NCI-H1694 (cell line): ENCODE measurements around the gene ASMTL.
"Not testable (repeated sequence)": the region's sequence is repeated elsewhere in the genome, so short reads cannot be mapped to it uniquely, and the experiment has no call there.

Source experiments
- DNase-seq: peaks from one replicate; lab custom pipeline; 2025; lab: John Stamatoyannopoulos, UW

The ASMTL gene

DNA sequence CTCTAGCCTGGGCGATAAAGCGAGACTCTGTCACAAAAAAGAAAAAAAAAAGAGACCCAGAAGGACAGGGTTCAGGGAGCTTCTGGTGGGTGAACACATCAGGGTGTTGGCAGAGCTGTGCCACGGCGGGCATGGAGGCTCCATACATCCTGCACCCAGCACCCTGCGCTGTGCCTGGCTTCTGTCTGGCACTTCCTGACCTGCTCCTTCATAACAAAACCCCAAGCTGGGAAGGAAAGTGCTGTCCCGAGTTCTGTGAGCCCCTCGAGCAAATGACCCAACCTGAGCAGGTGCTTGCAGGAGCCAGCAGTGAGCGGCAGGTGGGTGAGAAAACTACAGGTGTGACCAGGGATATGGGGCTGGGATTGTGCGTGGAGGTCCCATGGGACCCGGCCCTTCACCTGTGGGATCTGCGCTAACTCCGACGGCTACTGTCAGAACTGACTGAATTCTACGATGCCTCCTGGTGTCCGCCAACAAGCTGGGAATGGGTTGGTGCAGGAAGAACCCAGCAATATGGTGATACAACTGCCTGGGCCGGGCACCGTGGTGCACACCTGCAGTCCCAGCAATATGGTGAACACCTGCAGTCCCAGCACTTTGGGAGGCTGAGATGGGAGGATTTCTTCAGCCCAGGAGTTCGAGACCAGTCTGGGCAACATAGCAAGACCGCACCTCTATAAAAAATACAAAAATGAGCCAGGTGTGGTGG lies 18.9 kb downstream of the ASMTL start:
- no peak for DNase-seq

DNA sequence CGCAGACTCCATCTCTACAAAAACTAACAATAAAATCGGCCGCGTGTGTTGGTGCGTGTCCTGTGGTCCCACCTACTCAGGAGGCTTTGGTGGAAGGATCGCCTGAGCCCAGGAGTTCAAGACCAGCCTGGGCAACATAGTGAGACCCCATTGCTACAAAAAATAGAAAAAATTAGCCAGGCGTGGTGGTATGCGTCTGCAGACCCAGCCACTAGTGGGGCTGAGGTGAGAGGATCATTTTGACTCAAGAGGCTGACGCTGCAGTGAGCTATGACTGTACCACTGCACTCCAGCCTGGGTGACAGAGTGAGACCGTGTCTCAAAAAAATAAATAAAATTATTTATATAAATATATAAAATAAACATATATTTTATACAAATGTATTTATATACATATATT lies 22.3 kb downstream of the ASMTL start:
- DNase-seq = no peak

DNA sequence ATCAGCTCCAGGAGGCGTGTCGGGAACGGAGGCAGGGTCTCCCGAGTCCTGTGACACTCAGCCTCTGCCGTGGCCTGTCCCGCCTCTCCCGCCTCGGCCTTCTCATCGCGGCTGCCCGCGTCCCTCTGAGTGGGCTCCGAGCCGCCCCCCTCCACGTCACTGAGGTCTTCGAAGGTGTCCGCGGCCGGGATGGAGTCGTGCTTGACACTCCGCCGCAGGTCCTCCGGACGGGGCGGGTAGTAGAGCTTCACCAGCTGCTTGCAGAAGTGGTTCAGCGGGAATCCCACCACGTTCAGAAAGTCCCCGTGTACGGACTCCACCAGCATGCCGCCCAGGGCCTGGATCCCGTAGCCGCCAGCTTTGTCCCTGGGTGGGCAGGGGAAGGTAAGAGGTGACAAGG lies 25.0 kb downstream of the ASMTL start:
- no peak for DNase-seq

DNA sequence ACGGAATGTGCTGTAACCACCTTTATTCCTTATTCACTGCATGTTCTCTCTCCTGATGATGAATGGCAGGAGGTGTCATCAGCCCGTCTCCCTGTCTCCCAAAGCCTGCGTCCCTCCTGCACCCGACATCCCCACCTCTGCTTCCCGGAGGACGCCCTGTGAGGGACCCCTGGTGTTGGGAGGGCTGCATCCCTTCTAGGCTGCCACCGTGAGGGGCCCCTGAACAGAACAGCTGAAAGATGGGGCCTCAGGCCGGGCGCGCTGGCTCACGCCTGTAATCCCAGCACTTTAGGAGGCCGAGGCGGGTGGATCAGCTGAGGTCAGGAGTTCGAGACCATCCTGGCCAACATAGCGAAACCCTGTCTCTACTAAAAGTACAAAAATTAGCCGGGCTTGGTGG lies 26.4 kb downstream of the ASMTL start:
- DNase-seq = not testable (repeated sequence)

DNA sequence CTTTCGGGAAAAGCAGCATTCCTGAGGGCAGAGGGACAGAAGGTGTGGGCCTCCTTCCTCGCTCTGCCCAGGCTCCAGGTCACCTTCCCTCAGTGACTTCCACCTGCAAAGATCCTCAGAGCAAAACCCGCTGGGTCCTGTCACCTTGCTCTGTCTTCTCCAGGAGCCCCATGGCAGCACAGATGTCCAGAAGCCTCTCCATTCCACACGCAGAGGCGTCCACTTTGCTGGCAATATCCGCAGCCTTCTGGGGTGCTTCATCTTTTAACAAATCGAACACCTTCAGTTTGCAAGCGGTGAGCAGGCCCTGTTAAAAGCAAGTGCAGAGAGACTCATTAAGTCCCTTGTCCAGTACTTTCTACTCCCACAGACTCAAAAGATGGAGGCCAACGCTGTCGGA lies 27.3 kb downstream of the ASMTL start:
- no peak for DNase-seq

DNA sequence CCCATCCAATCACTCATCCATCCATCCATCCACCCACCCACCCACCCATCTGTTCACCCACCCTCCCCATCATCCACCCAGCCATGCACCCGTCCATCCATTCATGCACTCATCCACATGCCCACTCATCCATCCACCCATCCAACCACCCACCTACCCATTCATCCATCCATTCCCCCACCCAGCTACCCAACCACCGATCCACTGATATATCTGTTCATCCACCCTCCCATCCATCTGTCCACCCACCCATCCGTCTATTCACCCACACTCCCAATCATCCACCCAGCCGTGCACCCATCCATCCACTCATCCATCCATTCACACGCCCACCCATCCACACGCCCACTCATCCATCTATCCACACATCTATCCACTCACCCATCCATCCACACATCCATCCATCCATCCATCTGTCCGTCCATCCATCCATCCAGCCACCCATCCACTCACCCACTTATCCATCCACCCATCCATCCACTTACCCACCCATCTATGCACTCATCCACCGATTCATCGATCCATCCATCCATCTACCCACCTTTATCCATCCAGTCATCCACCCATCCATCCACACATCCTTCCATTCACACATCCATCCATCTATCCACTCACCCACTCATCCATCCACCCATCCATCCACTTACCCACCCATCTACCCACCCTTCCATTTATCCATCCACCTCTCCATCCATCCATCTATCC lies 28.4 kb downstream of the ASMTL start:
- DNase-seq = no peak

DNA sequence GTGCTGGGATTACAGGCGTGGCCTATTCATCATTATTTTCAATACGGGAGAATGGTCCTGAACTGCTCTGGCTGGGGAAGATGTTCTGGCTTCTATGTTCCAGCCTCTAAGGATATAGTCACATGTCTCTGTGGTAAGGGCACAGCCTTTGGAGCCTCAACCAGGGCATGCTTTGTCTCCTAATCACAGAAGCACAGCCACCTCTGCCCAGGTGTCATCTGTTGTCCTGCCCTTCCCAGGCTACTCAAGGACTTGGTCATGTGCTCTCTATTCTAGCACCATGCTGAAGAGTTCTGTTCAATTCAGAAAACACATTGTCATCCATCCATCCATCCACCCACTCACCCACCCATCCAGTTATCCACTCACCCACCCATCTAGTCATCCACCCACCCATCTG lies 29.5 kb downstream of the ASMTL start:
- no peak for DNase-seq

DNA sequence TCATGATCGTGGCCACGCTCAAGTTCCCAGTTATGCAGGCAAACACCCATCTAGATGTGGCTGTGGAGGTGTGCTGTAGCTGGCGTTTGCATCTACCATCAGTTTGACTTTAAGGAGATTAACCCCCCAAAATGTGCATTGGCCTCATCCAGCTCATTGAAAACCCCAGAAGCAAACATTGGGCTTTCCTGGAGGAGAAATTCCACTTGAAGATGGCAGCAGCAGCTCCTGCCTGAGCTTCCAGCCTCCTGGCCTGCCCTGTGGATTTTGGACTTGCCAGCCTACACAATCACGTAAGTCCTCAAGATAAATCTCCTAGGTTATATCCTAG lies 30.6 kb downstream of the ASMTL start:
- no peak for DNase-seq

DNA sequence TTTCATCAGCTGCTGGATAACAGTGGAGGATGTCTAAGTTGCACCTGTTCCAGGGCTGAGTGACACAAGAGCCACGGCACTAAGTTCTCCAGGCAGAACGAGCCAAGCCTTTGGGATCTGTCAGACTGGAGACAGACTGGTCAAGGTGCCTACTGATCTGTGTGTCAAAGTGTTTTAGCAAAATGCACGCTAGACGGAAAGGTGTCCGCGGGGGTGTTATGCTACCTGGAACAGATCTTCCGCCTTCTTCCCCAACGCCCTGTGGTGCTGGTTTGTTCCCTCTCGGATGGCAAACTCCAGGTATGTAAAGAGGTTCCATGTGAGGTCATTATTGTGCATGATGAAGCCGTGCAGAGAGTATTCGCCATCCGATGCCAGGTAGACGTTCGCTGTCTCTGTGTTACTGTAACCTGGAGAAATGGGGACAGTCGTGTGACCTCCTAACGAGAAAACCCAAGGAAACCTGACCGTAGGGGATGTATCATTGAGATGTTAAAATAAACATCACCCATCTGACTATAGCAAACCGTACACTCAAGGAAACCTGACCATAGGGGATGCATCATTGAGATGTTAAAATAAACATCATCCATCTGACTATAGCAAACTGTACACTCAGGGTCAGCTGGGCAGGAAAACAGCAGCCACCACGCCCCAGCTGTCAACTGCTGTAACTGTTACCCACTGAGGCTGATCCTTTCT lies 31.1 kb downstream of the ASMTL start:
- no peak for DNase-seq

DNA sequence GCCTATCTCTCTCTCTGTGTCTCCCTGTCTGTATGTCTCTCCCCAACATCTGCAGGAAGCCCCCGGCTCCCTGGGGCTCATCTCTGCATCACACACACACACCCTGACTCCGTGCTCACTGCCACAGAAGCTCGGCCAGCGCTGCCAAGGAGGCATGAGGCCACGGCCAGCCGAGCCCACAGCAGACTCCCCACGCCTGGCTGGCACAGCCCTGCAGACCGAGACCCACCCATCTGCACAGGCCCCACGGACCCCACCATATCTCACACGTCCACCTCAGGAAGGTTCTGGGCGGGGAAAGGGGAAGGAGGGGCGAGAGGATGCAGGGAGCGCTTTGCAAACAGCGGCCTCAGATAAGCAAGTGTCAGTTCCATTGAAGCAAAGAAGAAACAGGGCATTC lies 32.3 kb downstream of the ASMTL start:
- DNase-seq = no peak

DNA sequence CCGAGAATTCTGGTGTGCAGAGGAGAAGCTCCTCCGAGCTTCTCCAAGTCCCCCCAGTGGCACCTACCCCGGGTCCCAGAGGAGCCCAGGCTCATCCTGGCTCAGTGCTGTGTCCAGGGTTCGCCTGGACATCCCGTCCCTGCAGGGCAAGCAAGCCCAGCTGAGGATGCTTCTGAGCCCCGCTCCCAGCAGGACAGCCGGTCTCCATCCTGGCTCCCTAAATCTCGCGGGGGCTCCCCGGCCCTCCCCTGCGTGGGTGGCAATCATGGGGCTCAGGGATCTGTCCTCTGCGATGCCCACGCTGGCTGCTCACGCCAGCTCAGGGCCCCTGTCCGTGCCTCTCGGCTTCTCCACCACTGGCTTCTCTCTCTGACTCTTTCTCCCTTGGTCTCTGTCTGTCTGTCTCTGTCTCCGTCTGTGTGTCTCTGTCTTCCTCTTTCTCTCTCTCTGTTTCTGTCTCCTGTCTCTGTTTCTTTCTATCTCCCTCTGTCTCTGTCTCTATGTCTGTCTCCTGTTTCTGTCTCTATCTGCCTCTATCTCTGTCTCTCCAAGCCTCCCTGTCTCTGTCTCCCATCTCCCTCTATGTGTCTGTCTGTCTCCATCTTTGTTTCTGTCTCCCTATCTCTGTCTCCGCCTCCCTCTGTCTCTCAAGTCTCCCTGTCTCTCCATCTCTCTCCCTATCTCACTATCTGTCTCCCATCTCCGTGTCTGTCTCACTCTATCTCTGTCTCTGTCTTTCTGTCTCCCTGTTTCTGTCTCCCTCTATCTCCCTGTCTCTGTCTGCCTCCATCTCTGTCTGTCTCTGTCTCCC lies 33.0 kb downstream of the ASMTL start:
- DNase-seq = no peak

DNA sequence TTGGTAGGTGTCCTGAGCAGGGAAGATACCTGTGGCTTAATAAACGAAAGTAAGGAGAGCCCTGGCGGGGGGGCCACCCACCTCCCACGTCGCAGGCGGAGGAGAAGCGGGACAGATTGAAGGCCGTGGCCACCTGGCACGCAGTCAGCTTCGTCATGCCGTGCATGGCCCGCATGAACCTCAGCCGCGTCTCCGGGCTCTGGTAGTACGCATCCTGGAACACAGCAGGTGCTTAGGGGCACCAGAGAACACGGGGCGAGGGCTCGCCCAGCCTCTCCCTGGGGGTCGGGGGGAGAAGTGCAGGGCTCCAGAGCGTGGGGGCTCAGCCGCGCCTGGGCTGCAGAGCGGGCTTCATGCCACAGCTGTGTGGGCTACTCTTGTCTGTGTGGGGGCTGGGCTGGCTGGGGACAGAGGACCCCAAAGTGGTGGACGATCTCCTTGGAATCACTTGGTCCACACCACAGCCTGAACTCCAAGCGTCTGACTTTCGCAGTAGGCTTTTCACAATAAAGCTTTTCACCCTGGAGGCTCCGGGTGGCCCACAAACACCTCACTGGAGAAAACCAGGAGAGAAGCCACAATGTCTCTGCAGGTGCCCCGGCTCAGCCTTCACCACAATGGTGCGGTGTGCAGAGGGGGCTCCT lies 33.7 kb downstream of the ASMTL start:
- no peak for DNase-seq

DNA sequence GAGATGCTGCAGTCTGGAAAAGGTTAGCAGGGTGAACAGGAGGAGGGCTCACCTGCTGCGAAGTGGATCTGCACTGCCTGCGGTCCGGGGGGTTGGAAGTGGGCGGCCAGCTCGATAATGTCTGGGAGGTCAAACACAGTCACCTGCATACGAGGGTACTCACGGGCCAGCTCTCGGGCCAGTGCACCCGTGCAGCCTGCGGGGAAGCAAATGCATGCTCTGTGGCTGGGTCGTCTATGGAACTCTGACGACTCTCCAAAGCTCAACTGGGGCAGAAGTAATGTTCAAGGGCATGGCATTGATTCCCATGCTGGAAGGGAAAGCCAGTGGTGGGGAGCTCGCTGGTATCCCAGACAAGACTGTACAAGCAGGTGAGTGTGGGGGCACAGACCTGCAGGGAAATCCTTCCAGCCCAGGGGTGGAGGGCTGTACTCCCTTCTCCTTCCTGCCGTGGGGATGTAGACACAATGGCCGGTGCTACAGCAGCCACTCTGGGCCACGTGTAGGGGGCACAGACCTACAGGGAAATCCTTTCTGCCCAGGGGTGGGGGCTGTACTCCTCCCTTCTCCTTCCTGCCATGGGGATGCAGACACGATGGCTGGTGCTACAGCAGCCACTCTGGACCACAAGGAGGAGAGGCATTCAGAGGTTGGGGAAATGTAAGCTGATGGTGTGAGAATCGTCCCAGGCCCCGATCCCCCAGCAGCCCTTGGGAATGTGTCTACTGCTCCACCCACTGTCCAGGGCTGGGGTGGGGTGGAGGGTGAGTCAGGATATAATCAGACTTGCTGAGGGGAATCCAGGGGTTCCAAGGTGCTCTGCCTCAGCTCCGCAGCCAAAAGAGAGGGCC lies 34.6 kb downstream of the ASMTL start:
- no peak for DNase-seq

DNA sequence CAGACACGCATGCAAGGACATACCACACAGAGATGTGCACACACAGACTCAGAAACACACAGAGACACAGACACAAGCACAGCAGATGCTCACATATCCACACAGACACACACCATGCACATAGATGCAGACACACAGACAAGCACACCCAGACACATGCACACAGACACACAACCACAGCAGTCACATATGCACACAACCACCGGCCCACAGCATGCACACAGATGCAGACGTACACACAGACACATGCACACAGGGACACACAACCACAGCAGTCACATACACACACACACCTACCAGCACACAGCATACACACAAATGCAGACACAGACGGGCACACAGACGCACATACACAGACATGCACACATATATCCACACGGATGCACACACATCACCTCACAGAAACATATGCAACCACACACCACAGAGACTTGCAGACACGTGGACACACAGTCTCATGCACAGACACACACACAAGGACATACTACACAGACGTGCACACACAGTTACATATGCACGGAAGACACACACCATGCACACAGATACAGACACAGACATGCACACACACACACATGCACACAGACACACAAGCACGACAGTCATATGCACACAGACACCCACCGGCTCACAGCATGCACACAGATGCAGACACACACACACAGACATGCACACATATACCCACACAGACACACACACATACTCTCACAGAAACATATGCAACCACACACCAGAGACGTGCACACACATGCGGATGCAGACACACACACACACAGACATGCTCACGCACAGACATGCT lies 35.5 kb downstream of the ASMTL start:
- DNase-seq = no peak

DNA sequence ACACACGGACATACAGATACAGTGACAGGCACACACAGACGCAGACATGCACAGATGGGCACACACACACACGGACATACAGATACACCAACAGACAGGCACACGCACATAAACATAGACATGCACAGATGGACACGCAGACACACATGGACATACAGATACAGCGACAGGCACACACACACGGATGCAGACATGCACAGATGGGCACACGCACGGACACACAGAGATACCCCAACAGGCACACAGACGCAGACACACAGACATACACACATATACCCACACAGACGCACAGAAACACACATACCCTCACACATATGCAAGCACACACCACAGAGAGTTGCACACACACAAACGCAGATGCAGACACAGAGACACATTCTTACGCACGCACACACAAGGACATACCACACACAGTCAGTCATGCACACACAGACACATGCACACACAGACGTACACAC lies 36.4 kb downstream of the ASMTL start:
- DNase-seq = no peak

DNA sequence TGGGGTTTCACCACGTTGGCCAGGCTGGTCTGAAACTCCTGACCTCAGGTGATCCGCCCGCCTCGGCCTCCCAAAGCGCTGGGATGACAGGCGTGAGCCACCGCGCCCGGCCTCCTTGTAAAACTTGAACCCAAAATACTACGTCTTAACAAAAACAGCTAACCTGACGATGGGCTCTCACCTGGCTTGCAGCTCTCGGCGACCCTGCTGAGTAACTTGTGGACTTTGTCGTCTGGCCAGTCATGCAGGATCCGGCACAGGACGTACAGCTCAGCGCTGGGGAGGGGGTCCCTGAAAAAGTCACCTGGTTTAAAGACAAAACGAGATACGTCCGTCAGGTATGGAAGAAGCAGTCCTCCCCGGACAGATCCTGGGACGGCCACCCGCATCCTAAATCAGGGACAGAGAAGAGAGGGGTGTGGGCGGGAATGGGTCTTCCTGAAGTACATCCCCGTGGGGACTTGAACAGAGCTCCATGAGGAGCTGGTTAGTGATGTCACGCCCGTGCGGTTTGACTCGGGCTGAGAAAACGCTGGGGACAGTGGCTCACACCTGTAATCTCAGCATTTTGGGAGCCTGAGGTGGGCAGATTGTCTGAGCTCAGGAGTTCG lies 40.1 kb downstream of the ASMTL start:
- no peak for DNase-seq

DNA sequence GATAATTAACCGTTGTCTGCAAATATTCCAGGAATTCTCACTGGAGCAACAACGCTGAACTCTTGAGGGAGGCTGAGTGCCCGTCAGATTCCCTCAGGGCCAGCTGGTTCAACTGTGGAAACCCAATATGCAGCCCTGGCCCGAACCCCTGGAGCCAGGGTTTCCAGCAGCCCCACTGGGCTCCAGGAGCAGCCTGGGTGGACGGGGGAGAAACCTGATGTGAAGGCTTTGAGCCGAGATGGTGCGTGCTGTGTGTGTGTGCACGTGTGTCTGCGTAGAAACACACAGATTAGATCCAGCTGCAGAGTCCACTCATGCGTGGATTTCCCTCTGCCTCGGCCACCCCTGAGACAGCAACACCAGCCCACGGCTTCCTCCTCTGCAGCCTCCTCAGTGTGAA lies 41.4 kb downstream of the ASMTL start:
- no peak for DNase-seq

DNA sequence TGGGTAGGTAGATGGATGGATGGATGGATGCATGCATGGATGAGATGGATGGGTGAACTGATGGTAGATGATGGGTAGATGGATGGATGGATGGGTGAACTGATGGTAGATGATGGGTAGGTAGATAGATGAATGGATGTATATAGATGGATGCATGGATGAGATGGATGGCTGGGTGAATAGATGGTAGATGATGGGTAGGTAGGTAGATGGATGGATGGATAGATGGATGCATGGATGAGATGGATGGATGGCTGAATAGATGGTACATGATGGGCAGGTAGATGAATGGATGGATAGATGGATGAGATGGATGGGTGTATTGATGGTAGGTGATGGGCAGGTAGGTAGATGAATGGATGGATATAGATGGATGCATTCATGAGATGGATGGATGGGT lies 45.7 kb downstream of the ASMTL start:
- no peak for DNase-seq

DNA sequence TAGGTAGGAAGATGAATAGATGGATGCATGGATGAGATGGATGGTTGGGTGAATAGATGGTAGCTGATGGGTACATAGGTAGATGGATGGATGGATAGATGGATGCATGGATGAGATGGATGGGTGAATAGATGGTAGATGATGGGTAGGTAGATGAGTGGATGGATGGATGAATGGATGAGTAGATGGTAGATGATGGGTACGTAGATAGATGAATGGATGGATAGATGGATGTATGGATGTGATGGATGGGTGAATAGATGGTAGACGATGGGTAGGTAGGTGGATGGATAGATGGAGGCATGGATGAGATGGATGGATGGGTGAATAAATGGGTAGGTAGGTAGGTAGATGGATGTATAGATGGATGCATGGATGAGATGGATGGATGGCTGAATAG lies 46.9 kb downstream of the ASMTL start:
- not testable (repeated sequence) for DNase-seq

DNA sequence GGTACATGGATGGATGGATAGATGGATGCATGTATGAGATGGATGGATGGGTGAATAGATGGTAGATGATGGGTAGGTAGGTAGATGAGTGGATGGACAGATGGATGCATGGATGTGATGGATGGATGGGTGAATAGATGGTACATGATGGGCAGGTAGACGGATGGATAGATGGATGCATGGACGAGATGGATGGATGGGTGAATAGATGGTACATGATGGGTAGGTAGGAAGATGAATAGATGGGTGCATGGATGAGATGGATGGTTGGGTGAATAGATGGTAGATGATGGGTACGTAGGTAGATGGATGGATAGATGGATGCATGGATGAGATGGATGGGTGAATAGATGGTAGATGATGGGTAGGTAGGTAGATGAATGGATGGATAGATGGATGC lies 48.8 kb downstream of the ASMTL start:
- DNase-seq = not testable (repeated sequence)
